GM20431 (cell line): ENCODE results near the gene BHLHA15.
"Not testable (repeated sequence)": the region's sequence is repeated elsewhere in the genome, so short reads cannot be mapped to it uniquely, and the experiment has no call there.

Source experiments
- in situ Hi-C: fragments of 300-500 bp; cut with MseI, MboI; formaldehyde crosslinking; loops from one replicate; pipeline ENCODE4 v1.15.0; 2020; ENCODE audit warnings: low sequenced_read_pairs; ENCODE audit not compliant: unreplicated experiment

BHLHA15 gene

GRCh38 chr7:98206451-98207330 lies 4.5 kb upstream of the BHLHA15 start:
- in situ Hi-C loops = no loop called here

- in situ Hi-C loops = no loop called here
Measured at GRCh38 chr7:98209166-98209920, 1.9 kb upstream of the BHLHA15 start.

GRCh38 chr7:98210513-98211220 lies 572 bp upstream of the BHLHA15 start:
- in situ Hi-C loops = no loop called here

- in situ Hi-C loops = no loop called here
Measured at GRCh38 chr7:98211676-98212531, 665 bp downstream of the BHLHA15 start.

GRCh38 chr7:98212532-98213041 lies 1.3 kb downstream of the BHLHA15 start:
- in situ Hi-C loops = no loop called here

GRCh38 chr7:98213296-98213887 lies 2.2 kb downstream of the BHLHA15 start:
- in situ Hi-C loops = no loop called here

- in situ Hi-C loops = no loop called here
Measured at GRCh38 chr7:98213888-98214810, 2.9 kb downstream of the BHLHA15 start.

GRCh38 chr7:98214811-98215321 lies 3.6 kb downstream of the BHLHA15 start:
- in situ Hi-C loops = no loop called here

GRCh38 chr7:98215561-98216495 lies 4.6 kb downstream of the BHLHA15 start:
- in situ Hi-C loops = no loop called here

- in situ Hi-C loops = no loop called here
Measured at GRCh38 chr7:98216941-98217622, 5.8 kb downstream of the BHLHA15 start.

- in situ Hi-C loops = no loop called here
Measured at GRCh38 chr7:98217623-98218582, 6.7 kb downstream of the BHLHA15 start.

GRCh38 chr7:98219382-98219781 lies 8.1 kb downstream of the BHLHA15 start:
- in situ Hi-C loops = not testable (repeated sequence)

GRCh38 chr7:98221611-98222532 lies 10.6 kb downstream of the BHLHA15 start:
- in situ Hi-C loops = no loop called here

GRCh38 chr7:98222533-98223195 lies 11.4 kb downstream of the BHLHA15 start:
- in situ Hi-C loops = no loop called here
